NCI-H1105 treated with DMSO at 0.1 percent for 48 hours (cell line): Measurements from ENCODE around the gene ZNF148.
"Not testable (repeated sequence)": the region's sequence is repeated elsewhere in the genome, so short reads cannot be mapped to it uniquely, and the experiment has no call there.

Source experiments
- DNase-seq: peaks from one replicate; lab custom pipeline; 2025; lab: John Stamatoyannopoulos, UW

Gene ZNF148

DNA sequence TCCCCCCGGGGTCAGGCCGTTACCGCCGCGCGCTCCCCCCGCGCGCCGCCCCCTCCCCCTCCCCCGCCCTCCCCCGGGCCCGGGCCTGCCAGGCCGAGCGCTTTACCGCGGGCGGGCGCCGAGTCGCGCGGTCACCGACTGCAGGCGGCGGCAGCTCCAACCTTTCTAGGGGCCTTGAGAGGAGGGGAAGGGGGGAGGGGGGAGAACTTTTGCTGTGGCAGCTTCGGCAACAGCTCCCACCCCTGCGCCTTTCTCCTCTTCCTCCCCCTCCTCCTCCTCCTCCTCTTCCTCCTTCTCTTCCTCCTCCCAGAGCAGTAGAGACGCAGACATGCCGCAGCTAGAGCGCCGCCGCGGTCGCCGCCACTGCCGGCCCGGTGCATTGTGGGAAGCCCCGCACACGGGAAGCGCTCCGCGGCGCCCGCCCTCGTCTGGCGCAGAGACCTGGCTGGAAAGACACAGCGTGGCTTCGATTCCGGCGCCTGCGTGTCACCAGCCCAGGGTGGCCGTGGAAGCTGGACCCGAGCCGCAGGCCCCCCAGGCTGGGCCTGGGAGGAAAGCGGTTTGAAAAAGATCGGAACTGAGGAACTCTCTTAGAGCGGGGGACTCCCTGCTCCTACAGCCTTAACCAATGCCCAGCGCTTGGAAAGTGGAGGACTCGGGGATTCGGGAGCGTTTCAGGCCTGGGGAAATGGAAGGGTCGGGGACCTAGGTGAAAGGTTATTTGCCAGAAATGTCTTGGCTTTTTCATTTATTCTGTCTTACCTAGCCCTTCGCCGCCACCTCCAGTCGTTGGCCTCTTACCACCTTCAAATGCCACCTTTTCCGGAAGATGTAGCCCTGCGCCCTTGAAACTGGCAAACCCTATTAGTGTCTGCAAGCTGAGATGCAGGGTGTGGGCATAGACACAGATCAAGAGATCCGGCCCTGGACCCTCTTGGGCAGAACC lies at the start of gene ZNF148:
Gene ZNF148 (minus strand): TSS at position 330 of the 946 bp plus-strand sequence. CDS start 61,685 bp downstream, outside the sequence.
- peak; percentile 87 for DNase-seq

- no peak for DNase-seq
Measured at GRCh38 chr3:125418306-125418705, 43.2 kb upstream of the ZNF148 start.

DNA sequence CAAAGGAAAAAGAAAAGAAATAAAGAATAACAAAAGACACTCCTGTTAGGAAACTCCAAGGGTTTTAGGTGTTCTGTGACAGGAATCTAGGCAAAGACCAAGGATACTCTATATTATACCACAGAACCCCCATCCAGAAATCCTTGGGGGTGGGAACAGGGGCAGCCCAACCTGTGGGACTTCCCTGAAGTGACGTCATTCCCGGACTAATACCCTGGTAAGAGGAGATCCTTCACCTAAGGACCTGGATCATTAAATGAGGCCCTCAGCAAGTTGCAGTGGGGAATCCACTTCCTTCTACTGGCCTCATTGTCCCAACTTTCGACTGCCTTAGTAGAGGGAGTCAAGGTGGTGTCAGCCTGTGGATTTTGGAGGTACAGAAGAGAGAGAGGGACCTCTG lies 41.1 kb upstream of the ZNF148 start:
- no peak for DNase-seq

GRCh38 chr3:125414669-125415068 lies 39.5 kb upstream of the ZNF148 start:
- DNase-seq, result no peak

- DNase-seq, result no peak
Measured at GRCh38 chr3:125410922-125411321, 35.8 kb upstream of the ZNF148 start.

- DNase-seq, result no peak
Measured at GRCh38 chr3:125406070-125406469, 30.9 kb upstream of the ZNF148 start.

- DNase-seq, result not testable (repeated sequence)
Measured at GRCh38 chr3:125405515-125405914, 30.4 kb upstream of the ZNF148 start.

DNA sequence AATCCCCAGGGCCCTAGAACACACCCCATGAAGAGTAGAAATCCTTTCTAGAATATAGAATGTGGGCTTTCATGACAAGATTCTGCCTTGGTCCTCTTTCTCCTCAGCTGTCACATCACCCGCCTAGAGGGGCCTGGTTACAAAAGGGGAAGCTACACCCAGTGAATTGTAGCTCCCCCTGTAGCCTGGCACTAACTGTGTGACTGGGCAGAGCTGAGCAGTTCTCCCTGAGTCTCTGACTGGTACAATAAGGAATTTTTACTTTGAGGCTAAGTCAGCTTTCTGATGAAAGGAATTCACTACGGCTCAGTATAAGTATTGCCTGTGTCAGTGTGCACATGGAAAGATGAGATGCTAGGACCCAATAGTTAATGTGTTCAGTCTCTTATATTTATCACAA lies 28.7 kb upstream of the ZNF148 start:
- DNase-seq, result no peak

GRCh38 chr3:125402639-125403038 lies 27.5 kb upstream of the ZNF148 start:
- no peak for DNase-seq

GRCh38 chr3:125401402-125401801 lies 26.3 kb upstream of the ZNF148 start:
- DNase-seq, result no peak

- DNase-seq, result no peak
Measured at GRCh38 chr3:125398952-125399351, 23.8 kb upstream of the ZNF148 start.

DNA sequence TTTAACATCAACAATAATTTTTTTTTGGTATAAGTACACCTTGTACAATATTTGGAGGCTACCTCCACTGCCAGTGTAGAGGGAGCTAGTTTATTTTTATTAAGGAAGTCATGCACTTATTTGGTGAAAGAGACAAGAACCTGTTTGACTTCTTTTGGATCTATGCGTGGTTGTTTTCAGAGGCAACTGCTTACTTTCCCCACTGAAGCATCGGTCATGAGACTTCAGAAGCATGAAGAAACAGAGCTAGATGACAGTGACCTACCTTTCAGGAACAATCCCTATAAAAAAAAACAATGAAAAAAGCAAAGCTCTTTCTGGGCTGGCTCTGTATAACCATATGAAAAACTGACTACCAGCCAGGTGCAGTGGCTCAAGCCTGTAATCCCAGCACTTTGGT lies 20.0 kb upstream of the ZNF148 start:
- no peak for DNase-seq

DNA sequence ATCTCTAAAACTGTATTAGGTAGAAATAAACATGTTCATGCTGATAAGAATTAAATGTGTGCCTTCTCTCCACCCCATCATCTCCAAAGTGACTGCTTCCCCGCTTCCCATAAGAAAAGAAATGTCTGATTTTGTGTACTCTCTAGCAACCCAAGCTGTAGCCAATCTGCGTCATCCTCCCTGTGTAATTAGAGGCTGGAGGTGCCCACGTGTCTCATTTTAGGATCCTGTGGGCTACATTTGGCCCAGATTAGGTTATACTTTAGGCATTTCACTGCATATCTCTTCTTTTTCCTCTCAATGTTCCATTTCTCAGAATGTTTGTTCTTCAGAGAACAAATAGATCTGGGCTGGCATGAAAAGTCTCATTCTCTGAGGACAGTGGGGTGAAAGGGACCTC lies 19.3 kb upstream of the ZNF148 start:
- DNase-seq, result no peak

DNA sequence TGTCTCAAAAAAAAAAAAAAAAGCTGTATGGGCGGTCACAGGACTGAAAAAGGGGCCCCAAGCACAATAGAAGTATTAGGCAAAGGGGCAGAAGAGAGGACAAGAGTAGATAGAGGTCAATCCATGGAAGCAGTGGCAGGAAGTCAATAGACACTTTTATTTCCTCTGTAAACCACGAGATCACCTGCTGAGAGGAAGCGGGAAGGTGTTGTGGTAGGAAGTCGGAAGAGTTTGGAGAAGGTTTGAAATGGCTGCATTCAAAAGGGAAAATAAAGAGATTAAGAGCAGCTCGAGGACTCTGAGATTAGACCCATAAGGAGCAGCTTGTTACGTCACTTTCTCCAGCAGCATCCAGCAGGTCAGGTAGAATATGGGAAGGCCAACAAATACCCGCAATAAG lies 14.2 kb upstream of the ZNF148 start:
- no peak for DNase-seq

DNA sequence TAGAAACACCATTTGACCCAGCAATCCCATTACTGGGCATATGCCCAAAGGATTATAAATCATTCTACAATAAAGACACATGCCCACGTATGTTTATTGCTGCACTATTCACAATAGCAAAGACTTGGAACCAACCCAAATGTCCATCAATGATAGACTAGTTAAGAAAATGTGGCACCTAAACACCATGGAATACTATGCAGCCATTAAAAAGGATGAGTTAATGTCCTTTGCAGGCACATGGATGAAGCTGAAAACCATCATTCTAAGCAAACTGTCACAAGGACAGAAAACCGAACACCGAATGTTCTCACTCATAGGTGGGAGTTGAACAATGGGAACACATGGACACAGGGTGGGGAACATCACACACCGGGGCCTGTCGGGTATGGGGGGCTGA lies 13.2 kb upstream of the ZNF148 start:
- DNase-seq, result not testable (repeated sequence)

DNA sequence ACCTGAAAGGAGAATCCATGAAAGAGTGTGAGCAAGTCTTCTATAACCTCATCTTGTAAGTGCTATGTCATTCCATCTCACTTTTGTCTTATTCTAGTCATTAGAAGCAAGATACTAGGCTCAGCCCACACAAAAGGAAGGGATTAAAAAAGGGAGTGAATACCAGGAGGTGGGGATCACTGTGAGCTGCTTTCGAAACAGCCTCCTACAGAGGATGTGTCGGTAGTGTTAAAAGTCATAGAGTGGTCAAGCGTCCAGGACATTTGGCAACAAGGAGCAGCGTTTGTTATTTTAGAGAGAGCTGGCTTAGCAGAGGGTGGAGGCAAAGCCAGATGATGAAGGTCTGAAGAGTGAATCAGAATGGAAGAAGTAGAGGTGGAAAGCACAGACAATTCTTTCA lies 11.7 kb upstream of the ZNF148 start:
- DNase-seq, result no peak

GRCh38 chr3:125383744-125384143 lies 8.6 kb upstream of the ZNF148 start:
- DNase-seq, result no peak

DNA sequence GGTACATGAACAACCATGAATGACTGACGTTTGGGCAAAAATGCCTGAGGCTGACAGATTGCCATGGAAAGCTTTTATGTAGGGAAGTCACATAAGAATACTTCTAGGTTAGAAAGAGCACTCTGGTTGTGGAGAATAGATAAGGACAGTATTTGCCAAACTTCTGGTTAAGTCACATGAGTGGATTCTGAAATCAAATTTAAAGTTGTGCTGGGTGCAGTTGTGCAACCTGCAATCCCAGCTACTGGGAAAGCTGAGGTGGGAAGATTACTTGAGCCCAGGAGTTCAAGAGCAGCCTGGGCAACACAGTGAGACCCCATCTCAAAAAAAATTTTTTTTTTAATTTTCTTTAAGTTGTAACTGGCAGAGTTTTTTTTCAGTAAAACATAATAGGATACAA lies 7.2 kb upstream of the ZNF148 start:
- DNase-seq, result no peak

GRCh38 chr3:125381743-125382142 lies 6.6 kb upstream of the ZNF148 start:
- DNase-seq, result no peak

DNA sequence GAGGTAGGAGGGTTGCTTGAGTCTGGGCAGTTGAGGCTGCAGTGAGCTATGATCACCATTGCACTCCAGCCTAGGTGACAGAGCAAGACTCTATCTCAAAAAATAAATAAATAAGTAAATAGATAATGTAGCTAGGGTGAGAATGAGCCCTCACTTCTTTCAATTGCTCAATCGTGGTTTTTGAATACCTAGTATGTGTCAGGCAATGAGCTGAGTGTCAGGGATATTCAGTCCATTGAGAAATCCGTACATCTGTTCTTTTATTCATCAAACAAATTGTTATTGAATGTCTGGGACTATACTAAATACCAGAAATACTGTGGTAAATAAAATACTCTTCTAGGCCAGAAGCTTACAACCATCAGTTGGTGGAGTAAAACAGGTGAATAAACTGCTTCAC lies 6.2 kb upstream of the ZNF148 start:
- DNase-seq, result no peak

GRCh38 chr3:125379483-125379882 lies 4.4 kb upstream of the ZNF148 start:
- DNase-seq, result no peak

DNA sequence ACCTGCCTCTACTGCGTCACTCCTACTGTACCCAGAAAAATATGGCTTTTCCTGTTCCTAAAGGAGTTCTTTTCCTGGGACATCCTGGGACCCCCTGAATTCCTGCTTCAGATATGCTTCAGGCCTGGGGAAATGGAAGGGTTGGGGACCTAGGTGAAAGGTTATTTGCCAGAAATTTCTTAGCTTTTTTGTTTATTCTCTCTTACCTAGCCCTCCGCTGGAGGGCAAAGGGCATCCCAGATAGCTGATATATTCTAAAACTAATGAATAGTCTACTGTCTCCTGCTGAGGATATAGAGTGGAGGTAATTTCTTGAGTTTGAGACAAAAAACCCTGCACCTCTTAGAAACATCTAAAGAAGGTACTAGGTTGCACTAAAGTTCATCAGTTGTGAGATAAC lies 3.6 kb upstream of the ZNF148 start:
- no peak for DNase-seq

GRCh38 chr3:125375950-125376679 lies 990 bp upstream of the ZNF148 start:
- peak; percentile 74 for DNase-seq
